MM.1S (cell line): Measurements from ENCODE around the gene ATF2.

Experiments used
- CTCF ChIP-seq: fragments of 300-600 bp; sonication (generic); IDR thresholded peaks from 2 replicates; pipeline ENCODE4 v1.5.1; 2016; ENCODE audit warnings: antibody characterized with exemption, low read length, mixed read lengths
- EZH2 ChIP-seq: fragments of 300-600 bp; sonication (generic); optimal IDR thresholded peaks from 2 replicates; pipeline ENCODE3; 2017; ENCODE audit warnings: low read depth, mild to moderate bottlenecking, antibody characterized with exemption, low read length, mixed read lengths
- EZH2phosphoT487 ChIP-seq: fragments of 300-600 bp; sonication (generic); IDR thresholded peaks from 2 replicates; pipeline ENCODE4 v1.6.1; 2018; ENCODE audit warnings: antibody characterized with exemption, low read length

- no peak for TF ChIP-seq CTCF
- no peak for TF ChIP-seq EZH2
- TF ChIP-seq EZH2phosphoT487 = no peak
Measured at GRCh38 chr2:175039031-175039430, 129.0 kb downstream of the ATF2 start.
